Smooth muscle cell of the coronary artery (primary cell): ENCODE measurements around the gene TSPAN4. TPM values are rescaled to one million over a fixed set of nuclear protein-coding genes. Genes with fewer than 3 reads are reported as not detected.

Experiments
- total RNA-seq: library from RNA; depleted of rRNA; stranded (reverse); fragments of >200 nt; gene quantifications from 2 replicates; pipeline ENCODE4 v1.2.3, GENCODE V29; 2014; ENCODE audit warnings: low replicate concordance

The TSPAN4 gene, protein sequence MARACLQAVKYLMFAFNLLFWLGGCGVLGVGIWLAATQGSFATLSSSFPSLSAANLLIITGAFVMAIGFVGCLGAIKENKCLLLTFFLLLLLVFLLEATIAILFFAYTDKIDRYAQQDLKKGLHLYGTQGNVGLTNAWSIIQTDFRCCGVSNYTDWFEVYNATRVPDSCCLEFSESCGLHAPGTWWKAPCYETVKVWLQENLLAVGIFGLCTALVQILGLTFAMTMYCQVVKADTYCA
- 102 and 297 TPM in 2 replicates for total RNA-seq

DNA sequence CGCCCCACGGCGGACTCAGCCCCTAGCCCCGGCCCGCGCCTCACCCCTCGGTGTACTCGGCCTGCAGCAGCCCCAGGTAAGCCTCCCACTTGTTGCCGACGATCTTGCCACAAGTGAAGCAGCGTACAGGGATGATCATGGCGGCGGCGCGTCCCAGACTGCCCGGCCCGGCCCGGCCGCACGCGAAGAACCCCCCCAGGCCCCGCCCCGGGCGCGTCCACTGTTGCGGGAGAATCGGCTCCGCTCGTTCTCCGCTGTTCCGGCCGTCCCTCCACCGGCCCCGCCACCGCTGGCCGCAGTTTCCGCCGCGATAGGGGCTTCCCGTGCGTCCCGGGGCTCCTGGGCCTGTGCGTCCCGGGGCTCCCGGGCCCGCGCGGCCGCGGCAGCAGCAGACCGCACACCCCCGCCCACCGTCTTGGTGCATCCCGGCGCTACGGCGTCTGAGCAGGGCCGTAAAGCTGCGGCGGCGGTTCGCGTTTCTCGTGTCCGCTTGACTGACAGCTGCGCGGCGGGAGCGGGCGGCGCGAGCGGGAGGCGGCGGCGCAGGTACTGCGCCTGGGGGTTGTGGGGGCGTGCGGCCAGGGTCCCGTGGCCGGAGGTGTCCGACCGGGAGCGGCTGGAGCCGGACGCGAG lies at the start of gene TSPAN4, which contains the start of gene POLR2L:
Gene TSPAN4, plus strand, starts transcription at position 483 of the 633 bp plus-strand sequence. CDS start 7,453 bp downstream, outside the sequence.
Gene POLR2L, minus strand, starts transcription at position 160 of the 633 bp plus-strand sequence. Its CDS starts 21 bp downstream, at position 139.

DNA sequence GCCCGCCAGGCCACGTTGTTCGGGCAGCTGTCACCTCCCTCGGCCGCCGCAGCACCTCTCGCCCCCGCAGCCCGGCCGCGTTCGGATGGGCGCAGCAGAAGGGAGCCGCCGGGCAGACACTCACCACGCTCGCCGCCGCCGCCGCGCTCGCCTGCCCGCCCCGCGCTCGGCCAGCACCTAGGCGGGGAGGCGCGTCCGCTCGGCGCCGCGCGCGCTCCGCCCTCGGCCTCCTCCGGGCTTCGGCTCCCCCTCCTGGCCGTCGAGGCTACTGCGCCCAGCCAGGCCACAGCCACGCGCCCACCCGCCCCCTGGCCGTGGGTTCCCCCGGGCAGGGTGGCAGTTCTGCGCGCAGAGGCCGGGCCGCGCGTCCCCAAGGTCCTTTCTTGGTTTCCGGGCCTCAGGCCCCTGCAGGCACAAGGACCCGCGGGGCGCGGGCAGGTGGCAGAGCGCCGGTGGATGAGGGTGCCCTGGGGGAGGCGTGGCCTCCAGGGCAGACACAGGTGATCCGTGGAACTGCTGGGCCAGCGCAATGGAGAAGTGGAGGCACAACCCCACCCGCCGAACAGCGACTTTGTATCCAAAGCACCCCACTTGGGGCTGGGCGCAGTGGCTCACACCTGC lies 44.4 kb upstream of the TSPAN4 start, which contains the start of gene SLC25A22:
Gene SLC25A22, minus strand, starts transcription at position 189 of the 621 bp plus-strand sequence. CDS start 3,275 bp downstream, outside the sequence.

DNA sequence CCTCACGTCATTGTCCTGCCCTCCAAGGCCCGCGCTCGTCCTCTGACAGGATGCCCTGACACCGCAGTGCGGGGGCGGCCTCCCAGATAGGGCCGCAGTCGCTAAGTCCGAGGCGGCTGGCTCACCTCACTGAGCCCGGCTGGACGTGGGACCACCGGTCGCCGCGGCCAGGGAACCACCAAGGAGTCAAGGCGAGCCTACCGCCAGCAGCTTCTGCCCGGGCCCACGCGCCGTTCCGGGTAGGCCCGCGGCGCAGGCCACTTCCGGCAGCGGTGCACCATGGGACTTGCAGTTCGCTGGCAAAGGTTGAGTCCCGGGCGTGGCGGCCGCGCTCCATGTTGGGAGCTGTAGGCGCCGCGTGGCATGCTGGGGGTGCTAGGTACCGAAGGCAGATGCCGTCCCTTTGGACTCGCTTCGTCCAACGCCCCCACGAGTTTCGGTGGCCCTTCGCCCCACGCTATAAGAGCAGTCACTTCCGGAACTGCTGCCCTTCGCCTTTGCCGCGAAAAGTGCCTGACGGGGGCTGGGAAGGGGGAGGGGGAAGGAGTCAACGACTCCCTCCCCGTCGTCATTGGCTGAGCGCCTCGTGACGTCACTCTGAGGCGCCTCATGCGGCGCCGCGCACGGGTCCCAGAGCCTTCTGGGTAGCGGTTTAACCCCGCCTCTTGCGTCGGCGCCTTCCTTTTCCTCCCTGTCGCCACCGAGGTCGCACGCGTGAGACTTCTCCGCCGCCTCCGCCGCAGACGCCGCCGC lies 33.2 kb upstream of the TSPAN4 start, which contains the start of gene RPLP2:
Gene RPLP2, plus strand, starts transcription at position 681 of the 753 bp plus-strand sequence. CDS start 268 bp downstream, outside the sequence.

DNA sequence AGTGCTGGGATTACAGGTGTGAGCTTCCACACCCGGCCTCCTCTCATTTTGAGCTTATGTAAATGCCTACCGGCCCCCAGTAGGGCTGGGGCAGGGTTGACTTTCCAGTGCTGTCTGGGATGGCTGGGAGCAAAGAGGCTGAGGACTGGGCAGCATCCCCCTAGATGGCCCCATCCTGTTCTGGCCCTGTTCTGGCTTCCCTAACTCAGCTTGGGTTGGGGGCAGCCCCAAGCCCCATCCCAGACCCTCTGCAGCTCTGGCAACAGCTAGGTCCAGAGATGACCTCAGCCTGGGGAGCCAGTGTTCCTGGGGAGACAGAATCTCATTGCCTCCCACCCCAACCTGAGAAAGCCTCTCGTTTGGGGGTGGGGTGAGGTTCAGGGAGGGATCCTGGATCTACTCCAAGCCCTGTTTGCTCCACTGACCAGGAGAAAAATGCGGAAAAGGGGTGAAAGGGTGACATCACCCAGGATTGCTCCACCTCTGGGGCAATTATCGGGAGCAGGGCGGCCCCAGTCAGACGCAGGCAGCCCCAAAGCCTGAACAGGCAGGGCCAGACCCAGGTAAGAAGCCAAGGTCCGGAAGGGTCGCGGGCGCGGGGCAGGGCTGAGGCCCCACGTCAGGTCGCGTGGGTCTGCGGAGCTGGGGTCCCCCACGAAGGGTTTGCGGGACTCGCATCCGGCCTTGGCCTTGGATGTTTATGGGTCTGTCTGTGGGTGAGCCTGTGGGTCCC lies 24.1 kb upstream of the TSPAN4 start, which contains the start of gene PNPLA2:
Gene PNPLA2, plus strand, starts transcription at position 519 of the 733 bp plus-strand sequence. CDS start 805 bp downstream, outside the sequence.

DNA sequence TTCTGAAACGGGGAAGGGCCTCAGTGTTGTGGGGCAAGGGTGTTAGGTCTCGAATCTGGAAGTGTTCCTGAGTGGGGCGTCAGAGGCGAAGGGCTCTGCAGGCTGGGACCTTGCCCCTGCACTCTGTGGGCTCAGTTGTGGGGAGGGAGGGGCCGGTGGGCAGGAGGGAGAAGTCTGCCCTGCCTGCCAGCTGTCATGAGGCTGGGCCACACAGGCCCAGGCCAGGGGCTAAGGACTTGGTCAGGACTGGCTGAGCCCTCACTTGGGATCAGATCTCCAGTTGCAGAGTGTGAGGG lies 14.8 kb upstream of the TSPAN4 start, which contains the start of gene CRACR2B:
Gene CRACR2B, plus strand, starts transcription at position 23 of the 296 bp plus-strand sequence. CDS start 689 bp downstream, outside the sequence.

DNA sequence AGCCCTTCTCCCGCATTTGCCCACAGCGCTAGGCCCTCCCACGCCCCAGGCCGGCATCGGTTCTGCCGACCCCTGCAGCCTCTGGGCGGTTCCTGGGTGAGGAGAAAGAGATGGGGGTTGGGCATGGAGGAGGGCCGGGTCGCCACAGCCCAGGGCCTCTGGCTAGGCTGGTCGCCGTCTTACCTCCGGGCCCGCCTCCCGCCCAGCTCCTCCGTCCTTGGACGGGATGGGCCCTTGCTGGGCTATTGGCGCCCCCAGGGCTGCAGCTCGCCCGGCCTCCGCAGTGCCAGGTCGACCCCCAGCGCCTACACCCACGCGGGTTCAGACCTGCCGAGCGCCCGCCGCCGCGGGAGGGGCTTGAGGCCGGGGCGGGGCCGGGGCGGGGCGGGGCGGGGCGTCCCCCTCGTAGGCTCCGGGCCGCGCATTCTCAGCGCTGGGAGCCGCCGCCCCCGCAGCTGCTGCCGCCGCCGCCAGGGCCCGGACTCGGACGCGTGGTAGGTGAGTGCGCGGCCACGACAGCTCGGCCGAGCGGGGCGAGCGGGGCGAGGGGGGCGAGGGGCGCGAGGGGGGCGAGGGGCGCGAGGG lies 10.0 kb upstream of the TSPAN4 start, which contains the start of gene CD151:
Gene CD151, plus strand, starts transcription at position 424 of the 585 bp plus-strand sequence. CDS start 3,118 bp downstream, outside the sequence.

DNA sequence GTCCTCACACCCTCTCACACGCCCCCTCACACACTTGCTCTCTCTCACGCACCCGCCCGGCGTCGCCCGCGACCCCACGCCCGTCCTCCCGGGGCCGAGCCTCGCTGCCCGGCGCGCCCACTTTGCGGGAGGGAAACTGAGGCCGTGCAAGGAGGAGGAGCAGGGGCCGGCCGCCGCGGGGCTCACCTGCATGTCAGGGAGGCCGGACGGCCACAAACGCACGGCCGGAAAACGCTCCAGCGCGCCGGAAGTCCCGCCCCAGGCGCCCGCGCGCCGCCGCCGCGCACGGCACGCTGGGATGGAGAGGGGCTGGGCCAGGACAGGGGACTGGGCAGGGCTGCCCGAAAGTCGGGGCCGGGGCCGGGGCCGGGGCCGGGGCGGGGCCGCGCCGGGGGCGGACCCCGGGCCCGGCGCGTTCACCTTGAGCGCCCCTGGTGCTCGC lies 68.0 kb downstream of the TSPAN4 start, which contains the start of gene CHID1:
Gene CHID1, minus strand, starts transcription at position 222 of the 442 bp plus-strand sequence. CDS start 5,994 bp downstream, outside the sequence.

Other genes with a start within 250 kb of the TSPAN4 start
- gene IRF7, start 226.9 kb upstream of the TSPAN4 start, total RNA-seq = 3.7 and 7.7 TPM in 2 replicates
- not detected in 2 replicates for gene CDHR5, start 217.9 kb upstream of the TSPAN4 start, total RNA-seq
- gene SCT, start 215.7 kb upstream of the TSPAN4 start, total RNA-seq = not detected in 2 replicates
- gene DRD4, start 205.6 kb upstream of the TSPAN4 start, total RNA-seq = not detected in 2 replicates
- 29.6 and 31.8 TPM in 2 replicates for gene DEAF1, start 147.6 kb upstream of the TSPAN4 start, total RNA-seq
- gene TMEM80, start 147.0 kb upstream of the TSPAN4 start, total RNA-seq = 2.9 and 5.7 TPM in 2 replicates
- 44.3 and 83.2 TPM in 2 replicates for gene EPS8L2, start 136.6 kb upstream of the TSPAN4 start, total RNA-seq
- gene TALDO1, start 95.4 kb upstream of the TSPAN4 start, total RNA-seq = 69.4 and 177 TPM in 2 replicates
- 17.4 and 20.2 TPM in 2 replicates for gene GATD1, start 65.4 kb upstream of the TSPAN4 start, total RNA-seq
- 0.23 TPM in 1 of 2 replicates, not detected in the other for gene CEND1, start 52.8 kb upstream of the TSPAN4 start, total RNA-seq
- gene SLC25A22, start 44.6 kb upstream of the TSPAN4 start, total RNA-seq = 5.1 and 21.5 TPM in 2 replicates
- gene PIDD1, start 37.6 kb upstream of the TSPAN4 start, total RNA-seq = 3.4 and 4.0 TPM in 2 replicates
- gene RPLP2, start 32.9 kb upstream of the TSPAN4 start, total RNA-seq = 397 and 872 TPM in 2 replicates
- 17.1 and 21.4 TPM in 2 replicates for gene PNPLA2, start 23.9 kb upstream of the TSPAN4 start, total RNA-seq
- gene CRACR2B, start 14.9 kb upstream of the TSPAN4 start, total RNA-seq = 0.45 and 0.70 TPM in 2 replicates
- gene CD151, start 9.9 kb upstream of the TSPAN4 start, total RNA-seq = 669 and 785 TPM in 2 replicates
- 262 and 474 TPM in 2 replicates for gene POLR2L, start 323 bp upstream of the TSPAN4 start, total RNA-seq
- gene CHID1, start 68.0 kb downstream of the TSPAN4 start, total RNA-seq = 44.0 and 50.9 TPM in 2 replicates
- gene AP2A2, start 83.0 kb downstream of the TSPAN4 start, total RNA-seq = 19.6 and 28.2 TPM in 2 replicates
- not detected in 2 replicates for gene MUC6, start 193.9 kb downstream of the TSPAN4 start, total RNA-seq
- not detected in 2 replicates for gene MUC2, start 232.0 kb downstream of the TSPAN4 start, total RNA-seq